SIG-M5 (cell line): Measurements from ENCODE around the gene COL9A3.

ENCODE experiments used
- DNase-seq: peaks from one replicate; lab custom pipeline; 2025; lab: John Stamatoyannopoulos, UW

The COL9A3 gene

GRCh38 chr20:62816884-62817873 lies at the start of gene COL9A3:
Gene COL9A3, plus strand, starts transcription at chr20:62817050. Its CDS starts 15 bp downstream, at chr20:62817065.
- no peak for DNase-seq

DNA sequence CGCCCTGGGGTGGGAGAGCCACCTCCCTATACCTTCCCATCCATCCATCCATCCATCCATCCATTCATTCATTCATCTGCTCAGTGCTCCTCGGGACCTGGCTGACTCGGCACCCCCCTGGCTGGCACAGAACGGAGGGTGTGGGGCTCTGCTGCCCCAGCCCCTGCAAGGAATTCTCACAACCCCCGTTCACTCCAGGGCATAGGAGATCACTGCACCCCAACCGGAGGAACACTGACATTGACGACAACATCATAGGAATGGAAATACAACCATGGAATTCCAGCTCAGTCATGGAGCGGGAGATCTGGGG lies 48.7 kb upstream of the COL9A3 start:
- no peak for DNase-seq

- DNase-seq, result no peak
Observed at GRCh38 chr20:62768551-62769287, 48.1 kb upstream of the COL9A3 start.

DNA sequence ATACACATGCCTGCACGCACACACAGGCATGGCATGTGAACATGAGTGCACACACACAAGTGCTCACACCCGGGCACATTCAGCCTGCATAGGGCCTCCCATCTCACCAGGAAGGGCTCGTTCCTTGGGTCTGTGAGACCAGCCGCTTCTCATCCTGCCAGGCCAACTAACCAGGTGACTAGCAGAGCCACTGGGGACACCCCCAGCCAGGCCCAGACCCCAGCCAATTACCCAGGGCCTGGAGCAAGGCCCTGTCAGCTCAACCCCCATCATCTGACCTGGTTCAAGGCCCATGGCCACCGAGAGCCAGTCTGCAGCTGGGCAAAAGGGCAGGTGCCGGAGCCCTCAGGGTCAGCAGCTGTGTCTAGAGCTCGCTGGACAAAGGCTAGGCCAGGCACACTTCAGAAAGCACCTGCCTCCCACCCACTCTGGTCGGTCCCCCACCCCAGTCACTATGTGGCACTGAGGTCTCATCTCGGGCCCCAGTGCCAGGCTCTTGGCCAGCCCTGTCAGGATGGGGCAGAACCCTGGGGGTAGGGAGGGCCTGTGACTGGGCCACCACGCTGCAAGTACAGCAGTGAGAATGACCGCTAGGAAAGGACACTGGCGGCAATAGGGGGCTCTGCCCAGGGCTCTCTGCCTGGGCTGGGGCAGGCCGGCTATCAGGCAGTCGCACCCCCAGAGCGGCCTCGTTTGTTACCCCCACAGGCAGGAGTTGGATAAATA lies 47.3 kb upstream of the COL9A3 start:
- DNase-seq, result no peak

GRCh38 chr20:62770111-62770910 lies 46.5 kb upstream of the COL9A3 start:
- DNase-seq, result no peak

DNA sequence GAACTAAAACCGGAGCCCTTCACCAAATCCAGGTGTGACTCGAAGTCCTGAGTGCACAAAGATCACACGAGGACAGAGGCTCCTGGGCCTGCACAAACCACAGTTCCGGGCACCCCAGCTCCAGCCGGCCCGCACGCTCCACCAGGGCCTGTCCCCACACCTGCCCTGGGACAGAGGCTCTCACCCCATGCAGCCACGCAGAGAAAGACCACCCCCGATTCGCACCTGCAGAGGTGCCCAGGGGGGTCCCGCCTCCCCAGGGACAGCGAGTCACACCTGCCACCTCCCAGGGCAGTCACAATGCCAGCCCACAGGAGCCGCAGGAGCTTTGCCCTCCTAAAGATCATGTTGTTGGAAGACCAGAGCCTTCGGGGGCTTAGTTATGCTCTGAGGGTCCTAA lies 45.9 kb upstream of the COL9A3 start:
- DNase-seq, result no peak

- DNase-seq, result no peak
Observed at GRCh38 chr20:62771396-62772102, 45.3 kb upstream of the COL9A3 start.

GRCh38 chr20:62772103-62772611 lies 44.7 kb upstream of the COL9A3 start:
- DNase-seq, result no peak

- no peak for DNase-seq
Observed at GRCh38 chr20:62772619-62772989, 44.2 kb upstream of the COL9A3 start.

GRCh38 chr20:62772990-62773844 lies 43.6 kb upstream of the COL9A3 start:
- no peak for DNase-seq

- no peak for DNase-seq
Observed at GRCh38 chr20:62773845-62774714, 42.8 kb upstream of the COL9A3 start.

DNA sequence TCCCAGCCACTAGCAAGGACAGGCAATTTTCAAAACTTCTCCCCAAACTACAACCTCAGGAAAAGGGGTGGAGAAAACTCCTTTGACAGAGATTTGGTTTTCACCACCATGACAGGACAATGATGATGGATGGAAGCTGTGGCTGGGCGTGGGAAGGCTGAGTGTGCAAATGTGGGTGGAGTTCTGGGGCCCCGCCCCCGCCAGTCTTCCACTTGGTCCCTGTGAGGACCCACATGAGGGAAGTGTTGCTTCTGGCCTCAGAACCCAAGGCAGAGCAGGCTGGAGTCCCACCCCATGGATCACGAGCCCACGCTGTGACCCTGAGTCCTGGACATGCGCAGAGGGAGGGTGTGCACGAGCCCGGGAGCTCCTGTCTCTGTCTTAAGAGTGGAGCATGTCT lies 42.1 kb upstream of the COL9A3 start:
- DNase-seq, result no peak

GRCh38 chr20:62775206-62775605 lies 41.6 kb upstream of the COL9A3 start:
- no peak for DNase-seq

DNA sequence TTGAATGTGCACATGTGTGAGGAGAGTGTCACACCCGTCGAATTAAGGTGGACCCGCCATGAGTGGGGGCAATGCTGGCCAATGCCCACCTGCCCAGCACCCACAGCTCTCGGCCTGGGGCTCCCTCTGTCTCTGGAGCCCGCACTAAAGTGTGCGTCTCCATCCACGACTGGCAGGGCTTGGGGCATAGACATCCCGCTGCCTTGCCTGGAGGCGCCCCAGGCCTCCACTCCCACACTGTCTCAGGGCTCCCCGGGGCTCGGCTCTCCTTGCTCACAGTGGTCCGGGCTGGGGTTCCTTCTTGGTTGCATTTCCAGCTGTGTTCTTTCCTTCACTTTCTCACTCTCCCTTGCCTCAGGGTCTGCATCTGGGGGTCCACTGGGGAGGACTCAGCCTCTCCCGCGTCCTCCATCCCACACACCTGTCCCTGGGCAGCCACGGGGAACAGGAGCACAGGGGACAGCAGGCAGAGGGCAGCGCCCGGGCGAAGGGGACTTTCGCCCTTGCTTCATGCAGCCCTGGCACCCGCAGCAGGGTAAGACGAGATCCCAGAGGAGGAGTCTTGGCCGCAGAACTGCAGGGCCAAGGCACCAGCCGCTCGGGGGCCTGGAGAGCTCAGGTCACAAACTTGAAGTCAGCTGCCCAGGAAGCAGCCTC lies 40.7 kb upstream of the COL9A3 start:
- no peak for DNase-seq

DNA sequence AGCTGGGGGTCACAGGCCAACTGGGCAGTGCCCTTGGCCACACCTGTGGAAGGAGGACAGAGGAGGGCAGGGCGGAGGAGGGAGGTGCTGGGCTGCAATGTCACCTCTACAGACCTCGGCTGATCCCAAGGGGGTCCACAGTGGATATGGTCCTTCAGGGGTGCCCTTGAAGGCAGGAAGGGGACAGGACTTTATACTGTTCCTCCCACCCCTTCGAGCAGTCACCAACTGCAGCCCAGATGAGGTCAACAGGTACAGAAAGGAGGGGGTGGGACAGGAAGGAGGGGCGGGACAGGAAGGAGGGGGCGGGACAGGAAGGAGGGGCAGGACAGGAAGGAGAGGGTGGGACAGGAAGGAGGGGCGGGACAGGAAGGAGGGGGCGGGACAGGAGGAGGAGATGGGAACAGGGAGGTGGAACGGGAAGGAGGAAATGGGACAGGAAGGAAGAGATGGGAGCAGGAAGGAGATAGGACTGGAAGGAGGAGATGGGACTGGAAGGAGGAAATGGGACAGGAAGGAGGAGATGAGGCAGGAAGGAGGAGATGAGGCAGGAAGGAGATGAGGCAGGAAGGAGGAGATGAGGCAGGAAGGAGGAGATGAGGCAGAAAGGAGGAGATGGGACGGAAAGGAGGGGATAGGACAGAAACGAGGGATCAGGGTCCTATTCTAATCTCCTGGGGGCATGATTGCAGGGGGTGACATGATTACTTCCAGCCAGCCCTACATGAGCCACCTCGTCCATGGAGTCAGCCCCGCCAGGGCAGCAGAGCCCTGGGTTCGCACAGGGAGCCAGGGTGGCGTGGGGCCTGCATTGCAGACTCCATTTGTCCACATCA lies 39.9 kb upstream of the COL9A3 start:
- DNase-seq, result no peak

DNA sequence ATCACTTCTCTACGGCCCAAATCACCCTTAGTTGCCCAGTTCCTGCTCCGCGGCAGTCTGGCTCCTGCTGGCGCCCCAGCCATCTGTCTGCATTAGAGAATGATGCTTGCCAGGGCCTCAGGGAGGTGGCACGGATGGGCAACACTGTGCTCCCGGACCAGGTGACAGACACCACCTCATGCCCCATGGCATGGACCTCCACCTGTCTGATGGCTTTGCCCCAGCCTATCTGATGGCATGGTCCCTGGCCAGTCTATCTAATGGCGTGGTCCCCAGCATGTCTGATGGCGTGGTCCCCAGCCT lies 39.4 kb upstream of the COL9A3 start:
- DNase-seq, result no peak

GRCh38 chr20:62778058-62778457 lies 38.8 kb upstream of the COL9A3 start:
- no peak for DNase-seq
